ENCODE results near the gene UBALD2. TPM values are rescaled to one million over a fixed set of nuclear protein-coding genes. Genes with fewer than 3 reads are reported as not detected.
A peak's percentile ranks its signal among the peaks of the same experiment; 100 is the strongest.

Gene UBALD2
- polyA plus RNA-seq, 3 donors, result 1.4 to 88.6 (median 2.2) TPM

- no peak overlapping the region for H3K4me2 ChIP-seq (replicated peaks; ENCODE audit: extremely low read depth, low read length, poor library complexity, severe bottlenecking)
- no peaks in the 10 kb centered on the region for H3K9me3 Mint-ChIP-seq
- H3K4me1 Mint-ChIP-seq, result peaks cover 26% of the 10 kb centered on the region
- intact Hi-C loops (cut with micrococcal nuclease), result loop anchor here in 1 of 2 donors (5.0 to 10.0 kb wide), 2 partner anchors 33 to 51 kb away; partner anchors contain the start of gene RNF157
- H3K9me3 ChIP-seq (replicated peaks in 1 of 2; ENCODE audit: control insufficient read depth in 1 of 2, insufficient read depth in 1 of 2, low read length in 2 of 2), result no peaks in the 10 kb centered on the region
- WGBS (ENCODE audit: insufficient coverage), result 88% methylated on average over 18 of the region's 22 CpGs
- H3K27ac ChIP-seq (ENCODE audit: low read depth in 1 of 2, low read length in 2 of 2), result no peak overlapping the region
- peaks cover 34 to 37% of the 10 kb centered on the region in 2 donors for H3K4me1 ChIP-seq (ENCODE audit: control insufficient read depth in 1 of 2, insufficient read depth in 2 of 2, low read length in 2 of 2)
- H3K36me3 ChIP-seq (replicated peaks in 1 of 2; ENCODE audit: control insufficient read depth in 1 of 2, insufficient read depth in 2 of 2, low read length in 2 of 2), result peaks cover 3 to 4% of the 10 kb centered on the region in 2 donors
- peak in 1 of 3 donors; percentile 10 for DNase-seq
- H3K4me3 Mint-ChIP-seq, result no peak overlapping the region
- H3K27me3 Mint-ChIP-seq (ENCODE audit: low read depth in 3 of 3), result peaks cover 0 to 5% (median 4%) of the 10 kb centered on the region in 3 donors
- no peaks in the 10 kb centered on the region for H3K27me3 ChIP-seq (ENCODE audit: control insufficient read depth in 2 of 2, insufficient read depth in 2 of 2, low read length in 2 of 2)
- peaks cover 6% of the 10 kb centered on the region for H4K20me1 ChIP-seq (ENCODE audit: insufficient read depth, low read length)
- no peak for TF ChIP-seq CTCF (IDR thresholded peaks at IDR 0.05)
- no peak overlapping the region for H3K4me3 ChIP-seq (replicated peaks in 1 of 3; ENCODE audit: low read depth in 2 of 3, low read length in 3 of 3)
- H3K27ac Mint-ChIP-seq, result peak overlapping the region in 1 of 7 donors; percentile 50
- H3K36me3 Mint-ChIP-seq, result peaks cover 5 to 8% of the 10 kb centered on the region in 2 donors
- no peak overlapping the region for H2AFZ ChIP-seq (ENCODE audit: insufficient read depth, low read depth, low read length, poor library complexity, severe bottlenecking)
- H3K79me2 ChIP-seq (ENCODE audit: insufficient read depth, low read length), result peaks cover 7% of the 10 kb centered on the region
- H3K9ac ChIP-seq (ENCODE audit: insufficient read depth, low read length, poor library complexity, severe bottlenecking), result no peak overlapping the region
These were observed 10.4 kb downstream of the UBALD2 start for GRCh38 chr17:76275382-76276068.

- H3K27me3 ChIP-seq (ENCODE audit: control insufficient read depth in 2 of 2, insufficient read depth in 2 of 2, low read length in 2 of 2), result no peaks in the 10 kb centered on the region
- no peak overlapping the region for H2AFZ ChIP-seq (ENCODE audit: insufficient read depth, low read depth, low read length, poor library complexity, severe bottlenecking)
- no peak for TF ChIP-seq CTCF (IDR thresholded peaks at IDR 0.05)
- H3K27ac ChIP-seq (ENCODE audit: low read depth in 1 of 2, low read length in 2 of 2), result no peak overlapping the region
- H3K9ac ChIP-seq (ENCODE audit: insufficient read depth, low read length, poor library complexity, severe bottlenecking), result no peak overlapping the region
- no peaks in the 10 kb centered on the region for H3K36me3 ChIP-seq (replicated peaks in 1 of 2; ENCODE audit: control insufficient read depth in 1 of 2, insufficient read depth in 2 of 2, low read length in 2 of 2)
- no peaks in the 10 kb centered on the region for H3K9me3 ChIP-seq (replicated peaks in 1 of 2; ENCODE audit: control insufficient read depth in 1 of 2, insufficient read depth in 1 of 2, low read length in 2 of 2)
- H3K4me1 ChIP-seq (ENCODE audit: control insufficient read depth in 1 of 2, insufficient read depth in 2 of 2, low read length in 2 of 2), result peaks cover 30 to 32% of the 10 kb centered on the region in 2 donors
- peak overlapping the region in 1 of 2 donors; percentile 47 for H3K4me3 Mint-ChIP-seq
- H3K9me3 Mint-ChIP-seq, result no peaks in the 10 kb centered on the region
- H3K36me3 Mint-ChIP-seq, result peaks cover under 1 to 3% of the 10 kb centered on the region in 2 donors
- intact Hi-C loops (cut with micrococcal nuclease), result loop anchor here in 1 of 2 donors (5.0 to 10.0 kb wide), 2 partner anchors 34 to 51 kb away; partner anchors contain the start of gene RNF157
- H3K27ac Mint-ChIP-seq, result peak overlapping the region in 2 of 7 donors; percentile 6 to 50
- H4K20me1 ChIP-seq (ENCODE audit: insufficient read depth, low read length), result peaks cover 5% of the 10 kb centered on the region
- H3K79me2 ChIP-seq (ENCODE audit: insufficient read depth, low read length), result peaks cover 3% of the 10 kb centered on the region
- 59% methylated on average over 7 of the region's 11 CpGs for WGBS (ENCODE audit: insufficient coverage)
- DNase-seq, result peak in 1 of 3 donors; percentile 14
- H3K4me1 Mint-ChIP-seq, result peaks cover 22% of the 10 kb centered on the region
- H3K4me2 ChIP-seq (replicated peaks; ENCODE audit: extremely low read depth, low read length, poor library complexity, severe bottlenecking), result no peak overlapping the region
- no peak overlapping the region for H3K4me3 ChIP-seq (replicated peaks in 1 of 3; ENCODE audit: low read depth in 2 of 3, low read length in 3 of 3)
- H3K27me3 Mint-ChIP-seq (ENCODE audit: low read depth in 3 of 3), result peaks cover 0 to 5% (median 4%) of the 10 kb centered on the region in 3 donors
These were observed 10.9 kb downstream of the UBALD2 start for GRCh38 chr17:76276069-76276431.

Data from CD14-positive monocyte (primary cell).